NOMO-1 treated with dmso at 0.1 percent for 144 hours (cell line): ENCODE data around the gene SNX4.
A peak's percentile ranks its signal among the peaks of the same experiment; 100 is the strongest.
"Not testable (repeated sequence)": the region's sequence is repeated elsewhere in the genome, so short reads cannot be mapped to it uniquely, and the experiment has no call there.

Experiments used
- DNase-seq: peaks from one replicate; lab custom pipeline; 2025; ENCODE audit not compliant: unreplicated experiment; lab: John Stamatoyannopoulos, UW

SNX4 gene

DNA sequence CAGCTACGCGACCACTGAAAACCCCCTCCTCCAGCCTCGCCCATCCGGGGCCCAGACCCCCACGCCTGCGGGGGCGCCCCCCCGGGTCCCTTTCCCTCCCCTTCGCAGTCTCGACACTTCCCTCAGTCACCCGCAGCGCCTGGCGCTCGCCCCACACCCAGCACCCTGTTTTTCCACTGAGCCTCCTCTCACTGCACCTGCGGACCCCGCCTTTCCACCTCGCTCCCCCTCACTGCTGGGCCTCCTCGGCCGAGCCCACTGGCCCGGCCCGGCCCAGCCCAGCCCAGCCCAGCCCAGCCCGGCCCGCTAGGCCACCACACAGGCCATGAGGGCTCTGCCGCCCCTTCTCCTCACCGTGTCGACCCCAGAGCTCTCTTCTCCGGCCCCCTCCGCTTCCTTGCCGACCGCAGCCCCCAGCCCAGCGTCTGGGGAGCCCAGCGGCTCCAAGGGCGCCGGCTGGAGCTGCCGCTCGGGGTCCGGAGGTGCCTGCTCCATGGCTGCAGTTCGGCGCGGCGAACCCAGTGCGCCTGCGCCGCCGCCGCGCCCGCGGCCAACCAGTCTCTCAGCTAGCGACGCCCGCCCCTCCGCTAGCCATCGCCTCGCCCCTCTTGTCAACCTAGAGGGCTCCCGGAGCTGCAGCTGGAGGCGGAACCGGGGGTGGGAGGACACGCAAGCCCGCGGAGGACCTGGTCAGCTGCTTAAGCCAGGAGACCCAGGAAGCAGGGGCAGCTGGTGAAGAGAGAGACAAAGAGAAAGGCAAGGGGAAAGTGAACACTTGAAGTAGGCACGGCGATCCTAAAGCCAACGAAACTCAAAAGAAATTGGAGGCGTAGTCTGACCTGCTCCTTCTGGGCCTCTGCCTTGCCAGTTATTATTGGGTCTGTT, at the start of gene SNX4:
TSS of gene SNX4 (minus strand) at position 525 of the 885 bp plus-strand sequence. CDS start at position 495, 30 bp downstream.
- DNase-seq = peak; percentile 84

DNA sequence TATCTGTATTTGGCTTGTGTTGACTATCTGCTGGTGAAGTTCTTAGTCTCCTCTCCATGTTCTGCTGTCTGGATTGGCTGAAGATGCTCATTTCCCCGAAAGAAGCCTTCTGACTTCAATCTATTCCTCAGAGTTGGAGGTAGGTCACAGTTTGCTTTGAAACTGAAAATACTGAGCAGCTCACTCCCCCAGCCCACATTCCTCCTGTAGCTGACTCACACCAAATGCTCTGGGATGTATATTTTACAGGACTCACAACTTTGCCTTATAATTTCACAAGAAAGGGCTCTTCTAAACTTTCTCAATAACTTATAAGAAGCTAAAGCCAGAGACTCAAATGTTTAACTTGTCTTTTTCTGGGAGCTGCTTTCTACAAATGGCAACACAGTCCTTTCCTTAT, 36.3 kb upstream of the SNX4 start:
- no peak for DNase-seq

GRCh38 chr3:125552401-125552800, 32.4 kb upstream of the SNX4 start:
- no peak for DNase-seq

GRCh38 chr3:125528920-125529319, 8.9 kb upstream of the SNX4 start:
- no peak for DNase-seq

- no peak for DNase-seq
These were observed 5.2 kb upstream of the SNX4 start for GRCh38 chr3:125525153-125525552.

DNA sequence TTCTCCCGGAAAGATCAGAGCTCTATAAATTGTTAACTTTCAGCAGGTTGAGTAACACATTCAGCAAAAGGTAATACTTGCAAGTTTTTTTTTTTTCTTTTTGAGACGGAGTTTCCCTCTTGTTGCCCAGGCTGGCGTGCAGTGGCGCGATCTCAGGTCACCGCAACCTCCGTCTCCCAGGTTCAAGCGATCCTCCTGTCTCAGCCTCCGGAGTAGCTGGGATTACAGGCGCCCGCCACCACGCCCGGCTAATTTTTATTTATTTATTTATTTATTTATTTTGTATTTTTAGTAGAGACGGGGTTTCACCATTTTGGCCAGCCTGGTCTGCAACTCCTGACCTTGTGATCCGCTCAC, 539 bp upstream of the SNX4 start:
- not testable (repeated sequence) for DNase-seq

GRCh38 chr3:125515421-125515820, 4.6 kb downstream of the SNX4 start:
- DNase-seq = no peak

DNA sequence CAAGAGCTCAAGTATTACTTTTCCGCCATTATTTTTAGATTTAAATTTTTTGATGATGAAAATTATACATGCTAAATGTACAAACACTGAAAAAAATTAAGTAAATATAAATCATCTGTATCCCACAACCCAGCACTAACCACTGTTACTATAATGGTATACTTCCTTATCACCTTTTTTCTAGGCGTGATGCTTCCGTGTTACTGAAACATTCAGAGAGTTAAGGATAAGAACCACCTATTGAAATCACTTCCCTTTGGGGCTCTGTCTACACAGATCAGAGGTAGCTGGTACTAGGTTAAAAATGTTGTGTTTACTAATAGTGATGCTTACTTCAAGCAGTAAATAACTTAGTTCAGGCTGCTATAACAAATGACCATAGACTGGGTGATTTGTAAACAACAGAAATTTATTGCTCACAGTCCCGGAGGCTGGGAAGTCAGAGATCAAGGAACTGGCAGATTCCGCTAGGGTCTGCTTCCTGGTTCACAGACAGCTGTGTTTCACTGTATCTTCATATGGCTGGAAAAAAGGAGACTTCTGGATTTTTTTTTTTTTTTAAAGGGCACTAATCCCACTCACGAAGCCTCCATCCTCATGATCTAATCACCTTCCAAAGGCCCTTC, 6.4 kb downstream of the SNX4 start:
- DNase-seq = no peak

- DNase-seq = no peak
These were observed 7.7 kb downstream of the SNX4 start for GRCh38 chr3:125512135-125512920.

DNA sequence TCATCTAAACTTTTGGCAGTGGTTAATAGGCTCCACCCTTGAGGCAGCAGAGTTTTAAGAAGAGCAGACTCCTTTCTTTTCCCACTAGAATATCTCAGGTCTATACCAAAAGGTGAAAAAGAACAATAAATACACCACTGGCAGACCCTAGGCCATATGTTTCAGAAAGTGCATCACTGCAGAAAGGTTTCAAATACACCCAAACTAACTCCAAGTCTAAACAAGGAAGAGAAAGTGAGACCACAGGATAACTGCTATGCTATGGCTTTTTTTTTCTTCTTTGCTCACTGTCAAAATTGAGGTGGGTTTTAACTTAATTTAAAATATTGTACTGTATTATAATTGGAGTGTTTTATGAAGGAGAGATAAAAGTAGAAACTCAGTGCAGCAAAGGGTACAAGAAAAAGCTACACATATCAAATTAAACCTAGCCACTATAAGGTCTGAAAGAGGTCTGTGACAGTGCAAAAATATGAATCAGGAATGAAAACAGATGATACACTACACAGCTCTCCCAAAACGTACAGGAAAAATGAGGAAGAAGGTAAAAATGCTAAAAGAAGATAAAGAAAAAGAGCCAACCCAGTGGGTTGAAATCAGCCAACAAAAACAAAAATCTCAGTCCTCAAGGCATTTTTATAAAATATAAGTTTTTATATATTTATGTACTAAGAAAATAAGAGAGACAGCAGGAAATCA, 8.4 kb downstream of the SNX4 start:
- DNase-seq = no peak

DNA sequence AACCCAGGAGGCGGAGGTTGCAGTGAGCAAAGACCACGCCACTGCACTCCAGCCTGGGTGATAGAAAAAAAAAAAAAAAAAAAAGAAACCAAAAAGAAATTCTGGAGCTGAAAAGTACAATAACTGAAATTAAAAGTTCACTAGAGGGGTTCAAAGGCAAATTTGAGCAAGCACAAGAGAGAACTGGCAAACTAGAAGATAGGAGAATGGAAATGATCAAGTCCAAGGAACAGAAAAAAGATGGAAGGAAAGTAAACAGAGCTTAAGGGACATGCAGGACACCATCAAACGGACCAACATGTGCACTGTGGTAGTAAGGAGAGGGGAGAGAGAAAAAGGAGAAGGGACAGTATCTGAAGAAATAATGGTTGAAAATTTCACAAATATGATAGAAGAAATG, 12.9 kb downstream of the SNX4 start:
- no peak for DNase-seq

GRCh38 chr3:125498630-125499029, 21.4 kb downstream of the SNX4 start:
- DNase-seq = no peak

DNA sequence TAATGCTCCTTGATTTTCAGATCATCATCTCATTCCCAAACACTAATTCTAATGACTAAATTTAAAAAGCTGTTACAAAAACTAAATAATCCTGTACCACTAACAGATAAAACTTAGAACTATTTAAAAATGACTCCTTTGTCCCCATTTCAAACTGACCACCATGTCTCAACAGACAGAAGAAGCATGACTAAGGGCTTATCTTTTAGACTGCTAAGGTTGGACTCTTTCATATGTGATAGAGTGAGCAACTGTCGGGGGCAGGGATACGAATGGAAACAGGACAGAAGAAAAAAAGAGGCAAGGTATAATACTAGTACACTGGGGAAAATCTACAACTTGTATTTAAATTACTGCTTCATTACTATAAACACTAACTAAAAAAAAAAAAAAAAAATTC, 23.3 kb downstream of the SNX4 start:
- DNase-seq = no peak

DNA sequence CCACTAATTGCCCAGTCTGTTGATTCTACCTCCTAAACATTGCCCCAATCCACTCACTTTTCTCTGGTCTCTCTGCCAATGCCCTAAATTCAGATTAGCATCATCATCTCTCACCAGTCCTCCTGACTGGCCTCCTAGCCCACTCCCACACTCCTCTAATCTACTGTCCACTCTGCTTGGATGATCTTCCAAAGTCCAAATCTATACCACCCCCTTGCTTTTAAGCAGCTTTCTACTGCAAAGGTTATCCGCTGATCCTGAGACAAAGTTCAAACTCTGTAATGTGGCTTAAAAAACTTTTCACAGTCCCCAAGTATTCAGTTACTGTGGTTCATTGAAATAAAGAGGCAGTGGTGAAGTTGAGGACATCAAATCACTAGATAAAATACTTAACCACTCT, 37.6 kb downstream of the SNX4 start:
- DNase-seq = no peak

DNA sequence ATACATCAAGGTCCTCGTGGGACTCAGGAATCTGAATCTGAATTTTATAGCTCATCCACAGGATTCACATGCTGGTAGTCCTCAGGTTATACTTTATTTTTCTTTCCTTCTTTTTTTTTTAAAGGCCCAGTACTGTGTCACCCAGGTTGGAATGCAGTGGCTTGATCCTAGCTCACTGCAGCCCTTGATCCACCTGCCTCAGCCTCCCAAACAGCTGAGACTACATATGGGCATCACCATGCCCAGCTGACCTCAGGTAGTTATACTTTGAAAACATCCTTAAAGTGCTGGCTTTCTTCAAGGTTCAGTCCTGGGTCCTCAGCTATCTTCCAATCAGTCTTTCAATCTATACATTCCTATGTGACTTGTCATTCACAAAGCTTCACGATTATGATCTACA, 38.2 kb downstream of the SNX4 start:
- no peak for DNase-seq

- DNase-seq = not testable (repeated sequence)
These were observed 38.6 kb downstream of the SNX4 start for GRCh38 chr3:125481375-125481759.

GRCh38 chr3:125480656-125481374, 39.2 kb downstream of the SNX4 start:
- no peak for DNase-seq

DNA sequence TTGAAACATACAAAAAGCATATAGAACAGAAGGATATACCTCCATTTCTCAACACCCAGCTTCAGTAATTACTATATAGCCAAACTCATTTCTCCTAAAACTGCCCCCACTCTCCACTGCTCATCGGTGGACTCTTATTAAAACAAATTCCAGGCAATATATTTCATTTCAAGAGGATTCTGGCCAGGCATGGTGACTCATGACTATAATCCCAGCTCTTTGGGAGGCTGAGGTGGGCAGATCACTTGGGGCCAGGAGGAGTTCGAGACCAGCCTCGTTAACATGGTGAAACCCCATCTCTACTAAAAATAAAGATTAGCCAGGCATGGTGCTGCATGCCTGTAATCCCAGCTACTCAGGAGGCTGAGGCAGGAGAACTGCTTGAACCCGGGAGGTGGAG, 40.9 kb downstream of the SNX4 start:
- no peak for DNase-seq

DNA sequence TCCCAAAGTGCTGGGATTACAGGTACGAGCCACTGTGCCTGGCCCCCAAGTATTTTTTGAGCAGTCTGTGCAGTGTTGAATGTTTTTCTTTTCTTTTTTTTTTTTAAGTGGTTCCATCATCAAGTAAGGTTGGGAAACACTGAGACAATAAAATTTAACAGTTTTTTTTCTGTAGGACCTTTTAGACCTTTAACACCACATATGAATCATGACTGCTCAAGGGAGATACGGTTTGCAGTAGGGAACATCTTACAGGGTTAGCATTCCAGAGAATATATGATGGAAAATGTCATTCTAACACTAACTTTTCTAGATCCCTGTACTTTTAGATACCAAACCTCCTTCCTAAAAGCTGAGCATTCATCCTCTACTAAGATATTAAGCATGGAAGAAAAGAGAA, 41.7 kb downstream of the SNX4 start:
- no peak for DNase-seq

GRCh38 chr3:125477701-125478100, 42.3 kb downstream of the SNX4 start:
- no peak for DNase-seq

GRCh38 chr3:125470671-125471070, 49.3 kb downstream of the SNX4 start:
- no peak for DNase-seq
